Neuron (in vitro differentiated cells): ENCODE data around the gene ACADM.
"Not testable (repeated sequence)": the region's sequence is repeated elsewhere in the genome, so short reads cannot be mapped to it uniquely, and the experiment has no call there.

Experiments
- H2AFZ ChIP-seq: one replicate; pipeline ENCODE4 v1.6.1; 2013; ENCODE audit warnings: low read depth, mild to moderate bottlenecking, inconsistent platforms, low read length, moderate library complexity
- H3K27me3 ChIP-seq: one replicate; pipeline ENCODE4 v1.6.1; 2013; ENCODE audit warnings: low read length; ENCODE audit not compliant: insufficient read depth
- H3K36me3 ChIP-seq: one replicate; pipeline ENCODE4 v1.6.1; 2013; ENCODE audit warnings: low read length; ENCODE audit not compliant: insufficient read depth
- H3K4me1 ChIP-seq: one replicate; pipeline ENCODE4 v1.6.1; 2013; ENCODE audit warnings: low read length; ENCODE audit not compliant: insufficient read depth
- H3K4me3 ChIP-seq: 2 replicates; pipeline ENCODE4 v1.5.1; 2013; ENCODE audit warnings: mild to moderate bottlenecking, low read length, moderate library complexity
- H3K9me3 ChIP-seq: one replicate; pipeline ENCODE4 v1.6.1; 2013; ENCODE audit warnings: low read length

ACADM gene

DNA sequence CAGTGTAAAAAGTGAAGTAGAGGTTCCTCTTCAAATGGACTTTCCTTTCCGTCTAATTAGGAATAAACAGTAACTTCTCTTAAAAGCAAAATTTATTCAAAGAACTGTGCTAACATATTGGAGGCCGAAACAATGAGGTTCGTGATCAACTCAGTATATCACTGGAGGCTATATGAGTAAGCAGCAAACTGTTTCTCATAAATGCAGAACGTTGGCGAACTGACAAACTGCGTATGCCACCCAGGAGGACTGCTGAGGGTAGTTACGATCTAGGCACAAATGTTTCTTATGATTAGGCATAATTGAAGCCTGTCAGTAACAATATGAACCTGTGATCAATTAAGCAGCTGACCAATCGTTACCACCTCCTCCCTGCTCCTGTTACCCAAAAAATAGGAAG is 2.3 kb upstream of the ACADM start:
- H3K9me3 ChIP-seq, H3K36me3 ChIP-seq, H3K27me3 ChIP-seq, H2AFZ ChIP-seq, H3K4me3 ChIP-seq: not testable (repeated sequence)
- H3K4me1 ChIP-seq, result peaks cover 19% of the 10 kb centered on the region

DNA sequence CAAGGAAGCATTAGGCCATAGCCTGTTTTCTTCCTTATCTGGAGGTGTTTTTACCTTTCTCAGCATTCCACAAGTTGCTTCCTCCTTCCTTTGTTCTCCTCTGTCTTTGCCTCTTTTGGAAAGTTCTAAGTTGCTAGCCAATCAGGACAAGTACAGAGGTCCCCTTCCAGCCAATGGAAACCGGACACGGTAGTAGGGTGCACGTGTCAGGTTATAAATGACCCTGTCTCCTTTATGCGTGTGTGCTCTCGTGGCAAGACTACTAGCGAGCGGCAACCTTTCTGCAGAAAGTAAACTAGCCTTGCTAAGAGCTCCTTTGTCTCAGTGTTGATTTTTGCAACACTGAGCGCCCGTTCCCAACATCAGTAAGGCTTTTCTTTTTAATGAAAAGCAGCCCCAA is 1.5 kb upstream of the ACADM start:
- Histone ChIP-seq H3K27me3 (no peaks in the 10 kb centered on the region), H3K36me3 (no peaks in the 10 kb centered on the region), H3K9me3 (no peaks in the 10 kb centered on the region), H3K4me1 (peaks cover 19% of the 10 kb centered on the region), H3K4me3 (peak overlapping the region; percentile 72), H2AFZ (no peak overlapping the region)

DNA sequence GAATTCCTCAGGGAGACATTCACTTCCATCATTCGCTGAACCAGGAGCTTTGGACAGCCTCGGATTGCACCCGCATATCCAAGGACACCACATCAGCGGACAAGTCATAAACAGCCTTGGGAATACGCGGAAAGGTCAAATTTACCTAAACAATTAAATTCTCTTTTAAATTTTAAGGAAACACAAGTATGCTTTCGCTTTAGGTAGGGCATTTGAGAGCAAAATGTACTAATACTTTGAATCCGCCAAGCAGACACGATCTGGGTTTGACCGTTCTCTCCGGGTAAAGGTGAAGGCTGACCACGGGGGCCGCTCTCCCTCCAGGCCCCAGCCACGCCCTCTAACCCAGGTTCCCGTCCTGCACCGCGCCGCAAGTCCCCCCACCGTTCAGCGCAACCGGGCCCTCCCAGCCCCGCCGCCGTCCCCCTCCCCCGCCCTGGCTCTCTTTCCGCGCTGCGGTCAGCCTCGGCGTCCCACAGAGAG is 479 bp upstream of the ACADM start:
- Histone ChIP-seq H3K9me3 (no peaks in the 10 kb centered on the region), H3K36me3 (no peaks in the 10 kb centered on the region), H2AFZ (peak overlapping the region; percentile 66), H3K4me3 (peak overlapping the region; percentile 72), H3K27me3 (no peaks in the 10 kb centered on the region), H3K4me1 (peaks cover 19% of the 10 kb centered on the region)

DNA sequence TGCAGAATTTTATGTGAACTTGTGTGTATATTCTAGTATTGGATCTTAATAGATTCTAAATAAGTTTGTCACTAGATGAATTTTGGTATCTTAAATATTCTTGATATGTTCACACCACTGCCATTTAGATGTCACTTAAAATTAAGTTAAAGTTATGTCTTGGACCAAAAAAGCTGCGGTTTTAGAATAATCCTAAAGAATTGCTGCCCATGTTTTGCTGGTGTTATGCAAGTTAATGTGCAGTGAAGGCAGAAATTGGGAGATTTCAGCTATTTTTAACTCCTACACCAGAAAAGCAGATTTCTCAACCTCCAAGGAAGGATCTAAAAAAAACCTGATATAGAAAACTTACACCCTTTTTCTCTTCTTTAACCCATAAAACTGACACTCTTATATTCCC is 757 bp downstream of the ACADM start:
- H3K27me3 ChIP-seq, result no peaks in the 10 kb centered on the region
- H3K4me3 ChIP-seq, result peak overlapping the region; percentile 72
- no peaks in the 10 kb centered on the region for H3K9me3 ChIP-seq
- peaks cover 2% of the 10 kb centered on the region for H3K36me3 ChIP-seq
- H2AFZ ChIP-seq, result peak overlapping the region; percentile 76
- peaks cover 19% of the 10 kb centered on the region for H3K4me1 ChIP-seq

DNA sequence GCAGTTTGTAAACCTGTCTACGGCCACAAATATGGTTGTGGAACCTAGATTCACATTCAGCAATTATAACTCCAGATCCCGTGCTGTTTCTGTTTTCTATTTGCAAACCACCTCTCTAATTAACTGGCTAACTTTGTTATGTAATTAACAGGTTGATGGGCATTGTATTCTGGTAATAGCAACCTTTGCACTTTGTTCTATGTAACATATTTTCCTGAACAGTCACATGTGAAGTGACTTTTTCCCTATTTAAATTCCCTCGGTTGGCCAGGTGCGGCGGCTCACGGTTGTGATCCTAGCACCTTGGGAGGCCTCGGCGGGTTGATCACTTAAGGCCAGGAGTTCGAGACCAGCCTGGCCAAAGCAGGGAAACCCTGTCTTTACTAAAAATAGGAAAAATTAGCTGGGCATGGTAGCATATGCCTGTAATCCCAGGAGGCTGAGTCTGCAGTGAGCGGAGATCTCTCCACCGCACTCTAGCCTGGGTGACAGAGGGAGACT is 1.4 kb downstream of the ACADM start:
- Histone ChIP-seq H3K9me3 (no peaks in the 10 kb centered on the region), H3K4me3 (peak overlapping the region; percentile 72)

DNA sequence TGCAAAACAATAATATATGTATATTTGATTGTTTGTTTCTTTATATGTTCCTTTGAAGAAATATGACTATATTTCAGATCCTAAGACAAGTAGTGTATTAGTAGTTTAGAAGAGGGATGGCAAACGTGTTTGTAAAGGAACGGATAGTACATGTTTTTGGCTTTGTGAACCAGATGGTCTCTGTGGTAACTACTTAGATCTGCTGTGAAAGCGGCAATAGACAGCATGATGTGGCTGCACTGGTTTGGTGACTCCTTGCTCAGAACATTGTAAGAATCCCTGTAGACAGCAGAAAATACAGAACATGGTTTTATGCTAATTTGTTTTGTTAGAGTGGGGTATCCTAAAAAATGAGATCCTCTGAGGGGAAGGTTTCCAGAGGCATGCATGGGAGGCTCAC is 3.1 kb downstream of the ACADM start:
- Histone ChIP-seq H3K4me3 (no peak overlapping the region), H3K36me3 (peaks cover 7% of the 10 kb centered on the region), H3K27me3 (no peaks in the 10 kb centered on the region), H2AFZ (no peak overlapping the region), H3K9me3 (no peaks in the 10 kb centered on the region), H3K4me1 (peaks cover 19% of the 10 kb centered on the region)

More for the DNA sequence above, 1.4 kb downstream of the ACADM start:
- H2AFZ ChIP-seq, result no peak overlapping the region
- H3K27me3 ChIP-seq, result no peaks in the 10 kb centered on the region
- peaks cover 2% of the 10 kb centered on the region for H3K36me3 ChIP-seq
- H3K4me1 ChIP-seq, result peaks cover 19% of the 10 kb centered on the region

DNA sequence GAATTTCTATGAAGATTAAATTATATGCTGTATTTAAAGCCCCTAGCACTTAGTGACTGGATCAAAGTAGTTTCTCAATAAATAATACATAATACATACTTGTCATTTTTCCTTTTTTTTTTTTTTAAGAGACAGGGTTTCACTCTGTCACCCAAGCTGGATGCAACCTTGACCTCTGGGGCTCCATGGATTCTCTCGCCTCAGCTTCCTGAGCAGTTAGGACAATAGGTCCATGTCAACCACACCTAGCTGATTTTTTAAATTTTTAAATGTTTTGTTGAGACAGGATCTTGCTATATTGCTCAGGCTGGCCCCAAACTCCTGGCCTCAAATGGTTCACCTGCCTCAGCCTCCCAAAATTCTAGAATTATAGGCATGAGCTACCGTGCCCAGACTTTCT is 5.9 kb downstream of the ACADM start:
- no peak overlapping the region for H3K4me3 ChIP-seq
- H2AFZ ChIP-seq, result no peak overlapping the region
- no peaks in the 10 kb centered on the region for H3K27me3 ChIP-seq
- H3K9me3 ChIP-seq, result no peaks in the 10 kb centered on the region
- peaks cover 10% of the 10 kb centered on the region for H3K4me1 ChIP-seq
- H3K36me3 ChIP-seq, result peaks cover 28% of the 10 kb centered on the region

DNA sequence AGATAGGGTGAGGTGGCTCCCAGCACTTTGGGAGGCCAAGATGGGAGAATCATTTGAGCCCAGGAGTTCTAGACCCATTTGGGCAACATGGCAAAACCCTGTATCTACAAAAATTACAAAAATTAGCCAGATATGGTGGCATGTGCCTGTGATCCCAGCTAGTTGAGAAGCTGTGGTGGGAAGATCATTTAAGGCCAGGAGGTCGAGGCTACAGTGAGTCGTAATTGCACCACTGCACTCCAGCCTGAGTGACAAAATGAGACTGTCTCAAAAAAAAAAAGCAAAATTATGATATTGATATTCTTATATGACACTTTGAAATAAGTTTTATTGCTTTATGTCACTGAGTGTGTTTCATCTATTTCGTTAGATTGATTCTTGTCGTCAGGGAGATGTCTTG is 7.4 kb downstream of the ACADM start:
- Histone ChIP-seq H3K4me1 (no peaks in the 10 kb centered on the region), H3K9me3 (no peaks in the 10 kb centered on the region), H3K27me3 (no peaks in the 10 kb centered on the region), H3K4me3 (no peak overlapping the region), H3K36me3 (peaks cover 39% of the 10 kb centered on the region), H2AFZ (no peak overlapping the region)

DNA sequence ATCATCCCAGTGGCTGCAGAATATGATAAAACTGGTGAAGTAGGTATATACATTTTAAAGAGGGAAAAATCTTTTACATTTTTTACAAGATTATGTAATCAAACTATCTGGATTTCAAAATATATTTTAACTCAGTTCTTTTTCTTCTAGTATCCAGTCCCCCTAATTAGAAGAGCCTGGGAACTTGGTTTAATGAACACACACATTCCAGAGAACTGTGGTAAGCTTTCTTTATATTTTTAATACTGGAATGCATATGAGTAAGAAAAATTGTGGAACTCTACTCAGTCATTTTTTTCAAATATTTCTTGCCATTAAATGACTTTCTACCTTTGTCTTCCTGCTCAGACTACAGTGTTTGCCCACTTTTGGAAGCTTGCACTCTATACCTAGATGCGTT is 8.2 kb downstream of the ACADM start:
- no peak overlapping the region for H3K4me3 ChIP-seq
- H2AFZ ChIP-seq, result no peak overlapping the region
- H3K9me3 ChIP-seq, result no peaks in the 10 kb centered on the region
- no peaks in the 10 kb centered on the region for H3K27me3 ChIP-seq
- no peaks in the 10 kb centered on the region for H3K4me1 ChIP-seq
- peaks cover 44% of the 10 kb centered on the region for H3K36me3 ChIP-seq

DNA sequence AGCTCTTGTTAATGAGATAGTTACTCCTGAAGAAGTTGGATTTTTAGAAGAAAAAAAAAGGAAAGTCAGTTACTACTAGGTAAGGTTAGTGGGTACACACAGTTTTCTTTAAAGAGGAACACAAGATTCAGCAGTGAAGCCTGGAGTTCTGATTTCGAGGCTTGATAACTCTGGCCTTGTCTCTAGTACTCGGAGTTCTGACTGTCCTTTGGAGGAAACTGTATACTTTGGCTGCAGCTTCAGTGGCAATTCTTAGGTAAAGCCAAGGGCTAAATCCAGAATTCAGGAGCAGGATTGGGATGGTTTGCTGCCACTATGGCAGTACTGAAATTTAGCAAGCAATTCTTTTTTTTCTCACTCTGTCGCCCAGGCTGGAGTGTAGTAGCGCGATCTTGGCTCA is 9.2 kb downstream of the ACADM start:
- Histone ChIP-seq H3K9me3 (no peaks in the 10 kb centered on the region), H3K27me3 (no peaks in the 10 kb centered on the region), H3K36me3 (peaks cover 49% of the 10 kb centered on the region), H3K4me3 (no peak overlapping the region), H3K4me1 (no peaks in the 10 kb centered on the region), H2AFZ (no peak overlapping the region)

DNA sequence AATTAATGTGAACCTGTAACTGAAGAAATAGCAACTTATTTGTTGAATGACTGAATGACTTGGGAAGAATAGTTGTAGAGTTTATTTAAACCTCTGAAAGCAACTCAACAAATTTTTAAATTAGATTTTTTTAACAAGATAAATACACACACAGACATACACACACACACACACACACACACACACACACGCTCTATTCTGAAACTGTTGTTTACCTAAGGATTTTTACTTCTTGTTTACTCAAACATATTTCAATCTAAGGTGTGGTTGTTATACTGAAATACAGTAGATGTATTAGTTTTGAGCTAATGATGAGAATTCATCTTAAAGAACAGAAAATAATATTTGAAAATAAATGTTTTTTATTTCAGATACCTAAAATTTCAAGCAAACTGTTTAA is 11.5 kb downstream of the ACADM start:
- peaks cover 66% of the 10 kb centered on the region for H3K36me3 ChIP-seq
- H3K4me3 ChIP-seq, result no peak overlapping the region
- no peak overlapping the region for H2AFZ ChIP-seq
- H3K4me1 ChIP-seq, result no peaks in the 10 kb centered on the region
- H3K9me3 ChIP-seq, result no peaks in the 10 kb centered on the region
- H3K27me3 ChIP-seq, result no peaks in the 10 kb centered on the region

DNA sequence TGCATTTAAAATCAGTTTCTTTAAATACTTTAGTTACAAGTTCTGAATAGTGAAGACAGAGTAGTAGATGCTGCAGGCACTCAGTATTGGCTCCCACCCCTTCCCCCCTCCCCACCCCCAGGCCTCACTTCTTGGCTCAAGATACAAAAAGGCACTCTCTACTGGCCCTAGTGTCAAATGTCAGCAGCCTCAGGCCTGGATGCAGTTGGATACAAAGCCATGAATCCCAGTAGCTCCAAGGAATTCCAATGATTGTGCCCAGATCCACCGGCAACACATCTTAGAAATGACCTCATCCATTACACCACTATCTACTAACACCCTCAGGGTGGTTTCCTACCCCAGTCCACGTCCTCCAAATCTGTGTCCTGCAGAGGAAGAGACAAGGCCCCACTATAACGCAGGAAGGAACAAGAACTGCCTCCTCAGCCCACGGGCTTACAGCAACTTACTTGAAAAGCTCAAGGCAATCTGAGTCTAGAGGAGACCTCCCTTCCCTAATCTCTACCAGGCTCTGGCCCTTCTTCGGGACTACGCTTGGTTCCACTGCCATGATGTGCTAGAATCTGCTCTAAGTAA is 17.6 kb downstream of the ACADM start:
- no peak overlapping the region for H3K4me3 ChIP-seq
- peaks cover 68% of the 10 kb centered on the region for H3K36me3 ChIP-seq
- no peak overlapping the region for H2AFZ ChIP-seq
- H3K9me3 ChIP-seq, result no peaks in the 10 kb centered on the region
- no peaks in the 10 kb centered on the region for H3K27me3 ChIP-seq
- no peaks in the 10 kb centered on the region for H3K4me1 ChIP-seq

DNA sequence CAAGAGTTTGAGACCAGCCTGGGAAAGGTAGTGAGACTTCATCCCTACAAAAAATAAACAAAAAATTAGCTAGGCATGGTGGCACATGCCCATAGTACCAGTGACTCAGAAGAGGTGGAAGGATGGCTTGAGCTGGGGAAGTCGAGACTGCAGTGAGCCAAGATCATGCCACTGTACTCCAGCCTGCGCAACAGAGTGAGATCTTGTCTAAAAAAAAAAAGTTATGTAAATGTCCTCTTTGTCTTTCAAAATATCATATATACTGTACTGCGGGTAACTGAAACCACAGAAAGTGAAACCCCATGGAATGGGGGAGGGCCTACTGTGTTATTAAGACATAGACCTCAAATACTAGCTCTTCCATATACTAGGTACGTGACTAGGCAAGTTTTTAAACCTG is 20.8 kb downstream of the ACADM start:
- Histone ChIP-seq H3K36me3 (peaks cover 49% of the 10 kb centered on the region), H3K9me3 (no peaks in the 10 kb centered on the region), H2AFZ (no peak overlapping the region), H3K4me3 (no peak overlapping the region), H3K4me1 (no peaks in the 10 kb centered on the region), H3K27me3 (no peaks in the 10 kb centered on the region)

DNA sequence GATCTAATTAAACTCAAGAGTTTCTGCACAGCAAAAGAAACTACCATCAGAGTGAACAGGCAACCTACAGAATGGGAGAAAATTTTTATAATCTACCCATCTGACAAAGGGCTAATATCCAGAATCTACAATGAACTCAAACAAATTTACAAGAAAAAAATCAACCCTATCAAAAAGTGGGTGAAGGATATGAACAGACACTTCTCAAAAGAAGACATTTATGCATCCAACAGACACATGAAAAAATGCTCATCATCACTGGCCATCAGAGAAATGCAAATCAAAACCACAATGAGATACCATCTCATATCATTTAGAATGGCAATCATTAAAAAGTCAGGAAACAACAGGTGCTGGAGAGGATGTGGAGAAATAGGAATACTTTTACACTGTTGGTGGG is 32.7 kb downstream of the ACADM start:
- not testable (repeated sequence) for H3K4me1 ChIP-seq, H3K9me3 ChIP-seq, H3K27me3 ChIP-seq, H3K4me3 ChIP-seq, H2AFZ ChIP-seq
- H3K36me3 ChIP-seq, result peaks cover 44% of the 10 kb centered on the region
